GM12875 (cell line): Measurements from ENCODE around the gene MCM8.

ENCODE experiments used
- H3K4me3 ChIP-seq: one replicate; pipeline ENCODE4 v1.5.1; 2011; ENCODE audit warnings: low read depth, low read length, control low read depth
- TF ChIP-seq, protein P1 (sequence below): IDR thresholded peaks from 2 replicates; pipeline ENCODE4 v1.5.1; 2011; ENCODE audit warnings: low read depth, mild to moderate bottlenecking, control low read depth, inconsistent platforms, low read length, moderate library complexity, borderline replicate concordance; ENCODE audit not compliant: insufficient read depth

MCM8 gene

GRCh38 chr20:5991623-5992441 lies 41.4 kb downstream of the MCM8 start:
- TF ChIP-seq, protein P1, sequence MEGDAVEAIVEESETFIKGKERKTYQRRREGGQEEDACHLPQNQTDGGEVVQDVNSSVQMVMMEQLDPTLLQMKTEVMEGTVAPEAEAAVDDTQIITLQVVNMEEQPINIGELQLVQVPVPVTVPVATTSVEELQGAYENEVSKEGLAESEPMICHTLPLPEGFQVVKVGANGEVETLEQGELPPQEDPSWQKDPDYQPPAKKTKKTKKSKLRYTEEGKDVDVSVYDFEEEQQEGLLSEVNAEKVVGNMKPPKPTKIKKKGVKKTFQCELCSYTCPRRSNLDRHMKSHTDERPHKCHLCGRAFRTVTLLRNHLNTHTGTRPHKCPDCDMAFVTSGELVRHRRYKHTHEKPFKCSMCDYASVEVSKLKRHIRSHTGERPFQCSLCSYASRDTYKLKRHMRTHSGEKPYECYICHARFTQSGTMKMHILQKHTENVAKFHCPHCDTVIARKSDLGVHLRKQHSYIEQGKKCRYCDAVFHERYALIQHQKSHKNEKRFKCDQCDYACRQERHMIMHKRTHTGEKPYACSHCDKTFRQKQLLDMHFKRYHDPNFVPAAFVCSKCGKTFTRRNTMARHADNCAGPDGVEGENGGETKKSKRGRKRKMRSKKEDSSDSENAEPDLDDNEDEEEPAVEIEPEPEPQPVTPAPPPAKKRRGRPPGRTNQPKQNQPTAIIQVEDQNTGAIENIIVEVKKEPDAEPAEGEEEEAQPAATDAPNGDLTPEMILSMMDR: no peak
- H3K4me3 ChIP-seq: no peak overlapping the region

- no peak overlapping the region for H3K4me3 ChIP-seq
These were observed 46.3 kb downstream of the MCM8 start for GRCh38 chr20:5996765-5997164.

DNA sequence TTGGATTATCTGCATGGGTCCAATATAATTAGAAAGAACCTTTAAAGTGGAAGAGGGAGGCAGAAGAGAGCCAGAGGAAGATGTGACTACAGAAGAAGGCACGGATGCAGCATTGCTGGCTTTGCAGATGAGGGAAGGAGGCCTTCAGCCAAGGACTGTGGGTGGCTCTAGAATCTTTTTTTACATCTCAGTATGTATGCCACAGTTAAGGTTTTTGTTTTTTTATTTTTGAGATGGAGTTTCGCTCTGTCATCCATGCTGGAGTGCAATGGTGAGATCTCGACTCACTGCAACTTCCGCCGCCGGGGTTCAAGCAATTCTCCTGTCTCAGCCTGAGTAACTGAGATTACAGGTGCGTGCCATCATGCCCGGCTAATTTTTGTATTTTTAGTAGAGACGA lies 49.3 kb downstream of the MCM8 start:
- H3K4me3 ChIP-seq: no peak overlapping the region

More at GRCh38 chr20:5996765-5997164, 46.3 kb downstream of the MCM8 start:
- TF ChIP-seq, protein P1: no peak

GRCh38 chr20:6000871-6001270 lies 50.4 kb downstream of the MCM8 start:
- TF ChIP-seq, protein P1: no peak

More for the DNA sequence above, 49.3 kb downstream of the MCM8 start:
- TF ChIP-seq, protein P1: no peak

DNA sequence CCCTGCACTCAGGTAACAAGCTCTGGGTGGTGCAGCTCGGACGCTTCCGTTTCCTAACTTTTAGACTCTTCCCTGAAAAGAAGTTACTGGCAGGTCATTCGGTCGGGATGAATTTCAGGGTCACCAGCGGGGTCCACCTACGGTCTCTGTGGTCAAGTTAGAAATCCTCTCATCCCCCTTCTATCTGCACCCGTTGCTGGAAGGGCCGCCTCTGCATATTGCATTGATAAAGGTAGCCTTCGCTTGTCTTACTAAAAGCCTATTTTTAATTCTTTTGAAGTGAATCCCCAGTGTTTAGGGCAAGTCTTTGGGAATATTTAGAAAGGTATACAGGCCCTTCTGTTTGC lies 56.1 kb downstream of the MCM8 start:
- TF ChIP-seq, protein P1: no peak

More at GRCh38 chr20:6000871-6001270, 50.4 kb downstream of the MCM8 start:
- H3K4me3 ChIP-seq: no peak overlapping the region

GRCh38 chr20:6007094-6007528 lies 56.7 kb downstream of the MCM8 start:
- H3K4me3 ChIP-seq: peak overlapping the region; percentile 66
- TF ChIP-seq, protein P1: no peak

More for the DNA sequence above, 56.1 kb downstream of the MCM8 start:
- H3K4me3 ChIP-seq: peak overlapping the region; percentile 66
